ENCODE data around the gene UTP3. TPM values are rescaled to one million over a fixed set of nuclear protein-coding genes. Genes with fewer than 3 reads are reported as not detected.
A peak's percentile ranks its signal among the peaks of the same experiment; 100 is the strongest.

The UTP3 gene
- total and polyA plus RNA-seq, 11 donors: 7.3 to 28.9 (median 17.4) TPM

GRCh38 chr4:70666369-70666768, 22.0 kb upstream of the UTP3 start, which contains the start of gene JCHAIN:
JCHAIN (minus strand) TSS chr4:70666508; CDS start chr4:70666490, 18 bp downstream.
- Histone ChIP-seq H3K27ac (no peak within 1 kb of the TSS), H3K4me3 (no peak within 1 kb of the TSS), H3K4me1 (peaks cover 0 to 5% (median 0%) of the 10 kb centered on the region in 12 donors), H3K27me3 (no peaks in the 10 kb centered on the region), H3K36me3 (no peaks in the 10 kb centered on the region), H3K9me3 (no peaks in the 10 kb centered on the region)
- DNase-seq (no peak), ATAC-seq (no peak)
- WGBS, 4 donors: 79 to 89% (median 83%) methylated on average over 1 of the region's 1 CpG
- intact Hi-C loops (cut with DNase I): no loop called here
- TF ChIP-seq CTCF (IDR thresholded peaks at IDR 0.05) (no peak), POLR2A (IDR thresholded peaks at IDR 0.05) (no peak)

GRCh38 chr4:70667740-70668535, 20.4 kb upstream of the UTP3 start:
- H3K36me3 ChIP-seq: no peaks in the 10 kb centered on the region
- H3K27me3 ChIP-seq: no peaks in the 10 kb centered on the region
- peaks cover 0 to 5% (median 0%) of the 10 kb centered on the region in 12 donors for H3K4me1 ChIP-seq
- peak overlapping the region in 3 of 12 donors; percentile 24 to 53 (median 44) for H3K27ac ChIP-seq
- no peak for TF ChIP-seq POLR2A (IDR thresholded peaks at IDR 0.05)
- no peak for TF ChIP-seq CTCF (IDR thresholded peaks at IDR 0.05)
- peak in 1 of 4 donors; percentile 63 for ATAC-seq
- intact Hi-C loops (cut with DNase I): no loop called here
- no peak for DNase-seq
- WGBS, 4 donors: 40 to 49% (median 45%) methylated on average over 3 of the region's 3 CpGs
- H3K4me3 ChIP-seq: no peak overlapping the region
- no peaks in the 10 kb centered on the region for H3K9me3 ChIP-seq

GRCh38 chr4:70670332-70671014, 17.9 kb upstream of the UTP3 start:
- 76 to 84% (median 81%) methylated on average over 5 of the region's 5 CpGs for whole genome bisulfite sequencing, 4 donors
- TF ChIP-seq CTCF (IDR thresholded peaks at IDR 0.05) (no peak), POLR2A (IDR thresholded peaks at IDR 0.05) (no peak)
- intact Hi-C loops (cut with DNase I): no loop called here
- Histone ChIP-seq H3K4me1 (peaks cover 0 to 5% (median 0%) of the 10 kb centered on the region in 12 donors), H3K9me3 (no peaks in the 10 kb centered on the region), H3K27me3 (no peaks in the 10 kb centered on the region), H3K4me3 (no peak overlapping the region), H3K36me3 (no peaks in the 10 kb centered on the region), H3K27ac (no peak overlapping the region)
- DNase-seq (no peak), ATAC-seq (no peak)

GRCh38 chr4:70671091-70671490, 17.2 kb upstream of the UTP3 start:
- H3K27me3 ChIP-seq: no peaks in the 10 kb centered on the region
- WGBS, 4 donors: 71 to 81% (median 76%) methylated on average over 2 of the region's 2 CpGs
- no peaks in the 10 kb centered on the region for H3K36me3 ChIP-seq
- H3K4me1 ChIP-seq: peaks cover 0 to 5% (median 0%) of the 10 kb centered on the region in 12 donors
- H3K9me3 ChIP-seq: no peaks in the 10 kb centered on the region
- intact Hi-C loops (cut with DNase I): no loop called here
- no peak for TF ChIP-seq POLR2A (IDR thresholded peaks at IDR 0.05)
- no peak for TF ChIP-seq CTCF (IDR thresholded peaks at IDR 0.05)
- ATAC-seq (no peak), DNase-seq (no peak)
- H3K27ac ChIP-seq: no peak overlapping the region
- no peak overlapping the region for H3K4me3 ChIP-seq

All from heart left ventricle (tissue), 16 donors.